Thymus (tissue), 11 donors: Measurements from ENCODE around the gene RPS27L. TPM values are rescaled to one million over a fixed set of nuclear protein-coding genes. Genes with fewer than 3 reads are reported as not detected.
A peak's percentile ranks its signal among the peaks of the same experiment; 100 is the strongest.

ENCODE experiments used
- DNase-seq, 9 donors: peaks; one replicate each; pipeline ENCODE4 v3.0.0-alpha.2; 2013; ENCODE audit warnings: low spot score in 9 of 9, low read depth in 6 of 9, missing footprints in 1 of 9
- H3K27ac ChIP-seq, 2 donors: one replicate each; pipeline ENCODE4 v1.5.1; 2013; ENCODE audit warnings: control low read depth in 1 of 2, low read depth in 1 of 2, low read length in 1 of 2, mild to moderate bottlenecking in 1 of 2, moderate library complexity in 1 of 2
- H3K27me3 ChIP-seq, 2 donors: one replicate each; pipeline ENCODE4 v1.5.1; 2013; ENCODE audit warnings: low read length in 1 of 2; ENCODE audit not compliant: control insufficient read depth in 2 of 2, insufficient read depth in 1 of 2
- H3K36me3 ChIP-seq, 2 donors: one replicate each; pipeline ENCODE4 v1.5.1; 2013; ENCODE audit warnings: low read length in 1 of 2, mild to moderate bottlenecking in 1 of 2, moderate library complexity in 1 of 2; ENCODE audit not compliant: control insufficient read depth in 2 of 2, insufficient read depth in 2 of 2
- H3K4me1 ChIP-seq, 2 donors: one replicate each; pipeline ENCODE4 v1.5.1; 2013; ENCODE audit warnings: low read length in 2 of 2; ENCODE audit not compliant: control insufficient read depth in 2 of 2, insufficient read depth in 2 of 2
- H3K4me3 ChIP-seq, 2 donors: one replicate each; pipeline ENCODE4 v1.5.1; 2013; ENCODE audit warnings: low read length in 2 of 2, control low read depth in 1 of 2, mild to moderate bottlenecking in 1 of 2
- H3K9me3 ChIP-seq, 2 donors: one replicate each; pipeline ENCODE4 v1.5.1; 2013; ENCODE audit warnings: low read length in 1 of 2, mild to moderate bottlenecking in 1 of 2; ENCODE audit not compliant: control insufficient read depth in 2 of 2, insufficient read depth in 1 of 2
- WGBS: extraction: QIAGEN DNeasy Blood & Tissue Kit; methylation state at CpG from one replicate; pipeline ENCODE4 v1.1.7; 2013; 5-methylcytosine and 5-hydroxymethylcytosine counted together
- polyA plus RNA-seq: library from polyadenylated mRNA; stranded (reverse); fragments of 200-250 nt; gene quantifications from one replicate; pipeline ENCODE4 v1.2.3, GENCODE V29; 2013
- total RNA-seq: library from RNA; stranded (reverse); fragments of 120-200 nt; gene quantifications from one replicate; pipeline ENCODE4 v1.2.4, GENCODE V29; 2013
- donor health status: healthy.

RPS27L gene
- total and polyA plus RNA-seq, 2 donors = 124 to 181 TPM

DNA sequence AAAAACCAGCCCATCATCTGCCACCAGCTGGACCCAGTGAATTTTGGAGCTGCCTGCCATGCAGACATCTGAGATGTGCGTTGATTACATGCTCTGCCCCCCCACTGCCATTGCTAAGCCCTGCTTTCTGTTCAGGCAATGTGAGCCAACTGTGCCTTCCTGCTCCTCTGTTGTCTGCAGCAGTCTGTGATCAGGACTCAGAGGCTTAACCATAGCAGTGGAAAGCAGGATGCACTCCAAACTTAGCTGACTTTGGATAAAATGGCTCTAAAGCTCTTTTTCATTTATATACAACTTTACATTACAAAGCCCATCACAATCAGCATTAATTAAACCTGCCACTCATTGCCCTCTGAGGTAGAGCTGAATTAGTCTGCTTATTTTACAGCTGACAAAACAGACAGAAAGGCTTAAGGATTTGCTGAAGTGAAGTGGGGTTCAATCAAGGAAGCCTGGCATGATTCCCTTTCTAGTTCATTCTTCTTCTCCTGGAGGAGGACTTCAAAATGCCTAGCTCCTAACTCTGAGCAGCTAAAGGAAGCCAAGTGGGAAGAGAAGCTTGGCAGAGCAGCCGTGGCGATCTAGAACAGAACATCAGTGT lies 15.7 kb upstream of the RPS27L start:
- no peak overlapping the region for H3K4me3 ChIP-seq
- H3K9me3 ChIP-seq = no peaks in the 10 kb centered on the region
- H3K27ac ChIP-seq = no peak overlapping the region
- DNase-seq = no peak
- no peaks in the 10 kb centered on the region for H3K27me3 ChIP-seq
- no peaks in the 10 kb centered on the region for H3K36me3 ChIP-seq
- 96% methylated on average over 3 of the region's 3 CpGs for WGBS
- no peaks in the 10 kb centered on the region for H3K4me1 ChIP-seq

- H3K27ac ChIP-seq = no peak overlapping the region
- H3K4me1 ChIP-seq = no peaks in the 10 kb centered on the region
- H3K27me3 ChIP-seq = no peaks in the 10 kb centered on the region
- 97% methylated on average over 5 of the region's 5 CpGs for WGBS
- DNase-seq = no peak
- H3K36me3 ChIP-seq = no peaks in the 10 kb centered on the region
- no peak overlapping the region for H3K4me3 ChIP-seq
- no peaks in the 10 kb centered on the region for H3K9me3 ChIP-seq
Observed at GRCh38 chr15:63172376-63172775, 15.1 kb upstream of the RPS27L start.

DNA sequence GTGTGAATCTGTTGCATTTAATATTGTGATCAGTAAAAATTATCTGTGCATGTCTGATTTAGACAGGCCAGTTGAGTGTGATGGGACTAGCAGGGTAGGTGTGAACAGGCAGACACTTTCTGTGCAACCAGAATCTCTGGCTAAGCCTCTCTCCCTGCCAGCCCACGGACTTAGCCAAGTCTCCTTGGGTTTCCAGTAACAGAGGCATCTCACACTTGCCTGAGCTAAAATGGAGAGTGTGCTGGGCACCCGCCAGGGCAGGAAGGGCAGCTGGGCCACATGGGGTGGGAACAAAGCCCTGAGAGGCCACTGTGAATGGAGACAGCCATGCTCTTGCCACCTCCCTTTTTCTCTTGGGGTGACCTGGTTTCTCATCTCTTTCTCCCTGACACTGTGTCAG lies 12.5 kb upstream of the RPS27L start:
- Histone ChIP-seq H3K4me1 (no peaks in the 10 kb centered on the region), H3K4me3 (no peak overlapping the region), H3K27me3 (no peaks in the 10 kb centered on the region), H3K9me3 (no peaks in the 10 kb centered on the region), H3K27ac (no peak overlapping the region), H3K36me3 (no peaks in the 10 kb centered on the region)
- DNase-seq = no peak
- 97% methylated on average over 2 of the region's 2 CpGs for WGBS

DNA sequence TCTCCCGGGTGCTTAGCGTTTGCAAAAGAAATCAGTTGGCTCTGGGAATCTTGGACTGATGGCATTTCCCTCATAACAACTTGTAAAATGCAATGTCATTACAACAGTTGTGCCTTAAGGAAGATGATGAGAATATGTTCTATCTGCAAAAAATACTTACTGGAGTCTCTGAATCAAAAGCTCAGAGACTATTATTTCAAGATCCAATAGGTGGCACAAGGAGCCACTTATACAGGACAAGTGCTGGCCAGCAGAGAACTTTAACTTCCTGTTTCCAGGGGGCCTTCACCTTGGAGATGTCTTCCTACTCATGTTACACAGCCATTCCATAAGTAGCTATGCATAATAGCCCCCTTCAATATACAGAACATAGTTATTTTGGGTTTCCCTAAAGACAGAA lies 8.9 kb upstream of the RPS27L start:
- Histone ChIP-seq H3K27ac (no peak overlapping the region), H3K9me3 (no peaks in the 10 kb centered on the region), H3K27me3 (no peaks in the 10 kb centered on the region), H3K4me1 (no peaks in the 10 kb centered on the region), H3K36me3 (no peaks in the 10 kb centered on the region), H3K4me3 (no peak overlapping the region)
- DNase-seq = no peak
- WGBS = 95% methylated on average over 2 of the region's 2 CpGs

DNA sequence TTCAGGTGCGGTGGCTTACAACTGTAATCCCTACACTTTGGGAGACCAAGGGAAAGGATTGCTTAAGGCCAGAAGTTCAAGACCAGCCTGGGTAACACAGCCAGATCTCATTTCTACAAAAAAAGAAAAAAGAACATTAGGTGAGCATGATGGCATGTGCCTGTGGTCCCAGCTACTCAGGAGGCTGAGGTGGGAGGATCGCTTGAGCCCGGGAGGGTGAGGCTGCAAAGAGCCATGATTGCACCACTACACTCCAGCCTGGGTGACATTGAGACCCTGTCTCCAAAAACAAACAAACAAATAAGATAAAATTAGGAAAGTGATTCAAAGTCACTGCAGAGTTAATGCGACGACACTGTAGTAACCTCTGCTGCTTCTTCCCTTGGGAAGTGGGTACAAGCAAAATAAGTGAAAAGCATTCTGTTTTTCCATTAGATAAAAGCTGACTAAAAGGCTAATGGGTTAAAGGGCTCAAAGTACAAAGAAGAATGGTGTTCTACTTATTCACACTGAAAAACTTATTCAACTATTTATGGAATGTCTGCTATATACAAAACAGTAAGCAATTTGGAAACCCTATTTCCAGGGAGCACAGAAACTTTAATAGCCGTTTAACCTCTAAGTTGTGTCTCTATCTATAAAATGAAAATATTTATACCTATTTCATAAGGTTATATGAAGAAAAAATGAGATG lies 8.0 kb upstream of the RPS27L start:
- Histone ChIP-seq H3K27ac (no peak overlapping the region), H3K9me3 (no peaks in the 10 kb centered on the region), H3K27me3 (no peaks in the 10 kb centered on the region), H3K4me3 (no peak overlapping the region), H3K36me3 (no peaks in the 10 kb centered on the region), H3K4me1 (no peaks in the 10 kb centered on the region)
- DNase-seq = no peak
- WGBS = 99% methylated on average over 6 of the region's 6 CpGs

- WGBS = 91% methylated on average over 4 of the region's 4 CpGs
- DNase-seq = no peak
- H3K9me3 ChIP-seq = no peaks in the 10 kb centered on the region
- H3K4me1 ChIP-seq = peaks cover under 1 to 1% of the 10 kb centered on the region in 2 donors
- no peaks in the 10 kb centered on the region for H3K36me3 ChIP-seq
- H3K27me3 ChIP-seq = no peaks in the 10 kb centered on the region
- H3K4me3 ChIP-seq = no peak overlapping the region
- H3K27ac ChIP-seq = no peak overlapping the region
Observed at GRCh38 chr15:63163217-63163616, 5.9 kb upstream of the RPS27L start.

GRCh38 chr15:63160638-63161037 lies 3.4 kb upstream of the RPS27L start:
- Histone ChIP-seq H3K27ac (no peak overlapping the region), H3K27me3 (no peaks in the 10 kb centered on the region), H3K4me3 (no peak overlapping the region), H3K9me3 (no peaks in the 10 kb centered on the region), H3K4me1 (peaks cover 5 to 8% of the 10 kb centered on the region in 2 donors), H3K36me3 (no peaks in the 10 kb centered on the region)
- DNase-seq = no peak

DNA sequence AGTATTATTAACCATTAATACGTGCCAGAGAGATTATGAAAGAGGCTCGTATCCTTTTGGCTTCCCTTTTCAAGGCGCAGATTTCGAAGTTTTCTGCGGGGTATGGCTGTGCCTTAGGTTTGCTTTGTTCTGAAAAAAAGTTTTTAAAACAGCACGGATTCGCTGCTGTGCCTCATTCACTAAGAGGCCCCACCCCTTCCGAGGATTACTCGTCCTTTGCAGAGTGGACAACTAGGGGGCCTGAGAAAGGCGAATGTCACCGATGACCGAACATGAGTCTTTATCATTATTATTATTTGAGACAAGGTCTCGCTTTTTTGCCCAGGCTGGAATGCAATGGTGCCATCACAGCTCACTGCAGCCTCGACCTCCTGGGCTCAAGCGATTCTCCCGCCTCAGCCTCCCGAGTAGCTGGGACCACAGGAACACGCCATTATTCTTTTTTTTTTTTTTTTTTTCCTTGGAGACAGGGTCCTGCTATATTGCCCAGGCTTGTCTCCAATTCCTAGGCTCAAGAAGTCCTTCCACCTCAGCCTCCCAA lies 684 bp upstream of the RPS27L start:
- Histone ChIP-seq H3K4me3 (peak overlapping the region; percentile 62 to 87), H3K27ac (peak overlapping the region; percentile 79 to 95), H3K4me1 (peaks cover 5 to 10% of the 10 kb centered on the region in 2 donors), H3K36me3 (peaks cover 0 to 1% of the 10 kb centered on the region in 2 donors), H3K27me3 (no peaks in the 10 kb centered on the region), H3K9me3 (no peaks in the 10 kb centered on the region)
- peak in 8 of 9 donors; percentile 13 to 66 (median 31) for DNase-seq
- WGBS = 14% methylated on average over 18 of the region's 18 CpGs

GRCh38 chr15:63156755-63157117 lies 541 bp downstream of the RPS27L start:
- peak overlapping the region; percentile 79 to 95 for H3K27ac ChIP-seq
- no peaks in the 10 kb centered on the region for H3K27me3 ChIP-seq
- peak in 7 of 9 donors; percentile 6 to 52 (median 19) for DNase-seq
- H3K4me1 ChIP-seq = peaks cover 5 to 10% of the 10 kb centered on the region in 2 donors
- peak overlapping the region; percentile 62 to 87 for H3K4me3 ChIP-seq
- peaks cover 3 to 5% of the 10 kb centered on the region in 2 donors for H3K36me3 ChIP-seq
- H3K9me3 ChIP-seq = peaks cover 0 to 2% of the 10 kb centered on the region in 2 donors
- WGBS = under 1% methylated on average over 16 of the region's 16 CpGs
